ENCODE data around the gene POT1.

POT1 gene

DNA sequence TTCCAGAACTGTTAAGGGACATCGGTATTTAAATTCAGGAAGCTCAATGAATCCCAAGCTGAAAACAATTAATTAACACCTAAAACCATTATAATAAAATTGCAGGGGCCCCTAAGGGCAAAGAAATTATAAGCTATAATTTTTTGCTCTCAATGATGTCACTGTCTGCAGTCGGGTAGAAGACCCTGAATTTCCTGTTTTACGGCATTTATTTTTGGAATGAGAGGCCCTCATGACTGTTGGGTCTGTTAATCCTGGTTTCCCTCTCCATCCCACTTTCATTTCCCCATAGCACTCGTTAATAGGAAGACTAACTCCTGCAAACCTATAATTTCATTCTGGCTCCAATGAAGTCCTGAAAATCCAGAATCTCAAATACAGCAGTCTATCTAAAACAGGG is 138.2 kb downstream of the POT1 start:
- in situ Hi-C loops (cut with HindIII; ENCODE audit: low sequenced_read_pairs) = no loop called here

DNA sequence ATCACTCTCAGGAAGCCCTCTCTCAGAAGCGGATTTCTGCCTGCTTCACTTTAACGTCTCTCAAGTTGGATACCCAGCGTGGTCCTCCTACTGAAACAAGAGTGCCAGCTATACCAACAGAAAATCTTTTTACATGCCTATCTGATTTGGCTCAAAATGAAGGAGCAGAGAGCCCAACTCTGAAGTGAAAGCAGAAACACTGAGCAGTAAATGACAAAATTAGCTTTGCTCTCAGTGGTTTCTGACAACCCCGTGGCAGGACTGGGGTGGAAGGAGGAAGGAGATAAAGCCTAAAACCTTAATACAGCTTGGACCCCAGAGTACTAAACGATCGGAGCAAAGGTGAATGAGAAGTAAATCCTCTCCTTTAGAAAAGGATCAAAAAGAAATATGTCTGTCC is 139.0 kb downstream of the POT1 start:
- in situ Hi-C loops (cut with HindIII; ENCODE audit: low sequenced_read_pairs) = no loop called here
- DNase-seq (ENCODE audit: low read depth) = no peak
- H3K4me3 ChIP-seq (ENCODE audit: low read depth, low read length) = no peak overlapping the region
- TF ChIP-seq, protein P1, sequence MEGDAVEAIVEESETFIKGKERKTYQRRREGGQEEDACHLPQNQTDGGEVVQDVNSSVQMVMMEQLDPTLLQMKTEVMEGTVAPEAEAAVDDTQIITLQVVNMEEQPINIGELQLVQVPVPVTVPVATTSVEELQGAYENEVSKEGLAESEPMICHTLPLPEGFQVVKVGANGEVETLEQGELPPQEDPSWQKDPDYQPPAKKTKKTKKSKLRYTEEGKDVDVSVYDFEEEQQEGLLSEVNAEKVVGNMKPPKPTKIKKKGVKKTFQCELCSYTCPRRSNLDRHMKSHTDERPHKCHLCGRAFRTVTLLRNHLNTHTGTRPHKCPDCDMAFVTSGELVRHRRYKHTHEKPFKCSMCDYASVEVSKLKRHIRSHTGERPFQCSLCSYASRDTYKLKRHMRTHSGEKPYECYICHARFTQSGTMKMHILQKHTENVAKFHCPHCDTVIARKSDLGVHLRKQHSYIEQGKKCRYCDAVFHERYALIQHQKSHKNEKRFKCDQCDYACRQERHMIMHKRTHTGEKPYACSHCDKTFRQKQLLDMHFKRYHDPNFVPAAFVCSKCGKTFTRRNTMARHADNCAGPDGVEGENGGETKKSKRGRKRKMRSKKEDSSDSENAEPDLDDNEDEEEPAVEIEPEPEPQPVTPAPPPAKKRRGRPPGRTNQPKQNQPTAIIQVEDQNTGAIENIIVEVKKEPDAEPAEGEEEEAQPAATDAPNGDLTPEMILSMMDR (IDR thresholded peaks at IDR 0.05; ENCODE audit: low read depth, low read length, missing control alignments) = no peak

More for the DNA sequence above, 138.2 kb downstream of the POT1 start:
- H3K4me3 ChIP-seq (ENCODE audit: low read depth, low read length) = no peak overlapping the region
- no peak for DNase-seq (ENCODE audit: low read depth)
- TF ChIP-seq, protein P1 (IDR thresholded peaks at IDR 0.05; ENCODE audit: low read depth, low read length, missing control alignments) = no peak

DNA sequence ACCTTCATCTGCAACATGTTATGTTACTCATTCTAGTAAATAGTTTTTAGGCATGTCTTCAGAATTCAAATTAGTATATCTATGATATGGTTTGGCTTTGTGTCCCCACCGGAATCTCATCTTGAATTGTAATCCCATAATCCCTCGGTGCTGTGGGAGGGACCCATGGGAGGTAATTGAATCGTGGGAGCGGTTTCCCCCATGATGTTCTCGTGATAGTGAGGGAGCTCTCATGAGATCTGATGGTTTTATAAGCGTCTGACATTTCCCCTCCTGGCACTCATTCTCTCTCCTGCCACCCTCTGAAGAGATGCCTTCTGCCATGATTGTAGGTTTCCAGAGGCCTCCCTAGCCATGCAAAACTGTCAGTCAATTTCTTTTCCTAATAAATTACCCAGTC is 143.6 kb downstream of the POT1 start:
- TF ChIP-seq, protein P1 (IDR thresholded peaks at IDR 0.05; ENCODE audit: low read depth, low read length, missing control alignments) = no peak
- no peak for DNase-seq (ENCODE audit: low read depth)
- H3K4me3 ChIP-seq (ENCODE audit: low read depth, low read length) = no peak overlapping the region

DNA sequence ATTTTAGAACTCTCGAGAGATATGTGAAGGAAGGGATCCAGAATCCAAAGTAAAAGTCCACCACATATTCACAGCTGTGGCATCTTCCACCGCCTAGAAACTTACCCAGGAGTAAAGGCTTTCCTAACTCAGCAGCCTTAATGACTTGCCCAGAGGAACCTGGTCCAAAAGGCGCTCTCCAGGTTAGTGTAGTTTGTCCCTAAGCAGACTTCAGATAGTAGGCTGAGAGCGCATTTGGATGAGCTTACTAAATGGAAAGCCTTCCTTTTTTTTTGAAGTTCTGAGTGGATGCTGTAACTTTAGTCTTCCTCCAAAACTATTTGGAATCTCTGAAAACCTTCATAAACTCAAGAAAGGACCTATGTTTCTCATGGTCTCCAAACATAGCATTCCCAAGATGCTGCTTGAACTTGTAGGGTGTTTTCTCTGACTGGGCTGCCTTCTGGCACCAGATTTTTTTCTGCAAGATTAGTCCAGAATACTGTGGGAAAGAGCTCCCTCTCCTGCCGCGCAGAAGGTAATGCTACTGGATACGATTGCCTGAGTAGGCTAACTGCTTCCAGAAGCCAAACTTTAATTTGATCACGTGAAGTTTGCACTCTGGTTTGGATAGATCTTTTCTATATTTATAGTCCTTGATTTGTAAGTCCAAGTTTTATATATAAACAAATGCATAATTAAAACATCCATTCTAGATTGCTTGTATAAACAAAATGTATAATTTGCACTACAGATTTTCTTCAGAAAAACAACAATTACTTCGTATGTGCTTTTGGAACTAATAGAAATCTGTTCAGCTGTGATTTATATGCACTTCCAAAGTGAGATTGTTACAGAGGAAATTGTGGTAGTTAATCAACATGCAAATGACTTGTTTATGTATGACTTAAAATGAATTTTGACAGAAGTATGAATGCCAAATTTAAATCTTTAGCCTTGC is 144.5 kb downstream of the POT1 start:
- TF ChIP-seq, protein P1 (IDR thresholded peaks at IDR 0.05; ENCODE audit: low read depth, low read length, missing control alignments) = peak; percentile 90

More for the DNA sequence above, 143.6 kb downstream of the POT1 start:
- in situ Hi-C loops (cut with HindIII; ENCODE audit: low sequenced_read_pairs) = no loop called here

DNA sequence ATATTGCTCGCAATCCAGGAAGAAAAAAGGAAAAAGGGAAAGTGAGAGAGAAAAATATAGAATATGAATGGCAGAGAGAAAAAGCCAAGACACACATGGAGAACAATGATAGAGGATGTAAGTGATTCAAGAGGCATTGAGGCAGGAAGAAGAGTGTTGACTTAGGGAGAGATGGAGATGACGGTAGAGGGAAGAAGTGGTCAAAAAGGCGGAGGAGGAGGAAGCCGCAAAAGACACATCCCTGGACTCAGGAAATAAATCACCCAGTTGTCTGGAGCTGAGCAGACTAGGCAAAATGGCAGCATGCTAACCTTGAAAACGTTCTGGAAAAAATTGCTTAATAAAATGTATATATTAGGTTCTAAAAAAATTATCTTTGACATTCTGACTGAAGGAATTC is 146.4 kb downstream of the POT1 start:
- H3K4me3 ChIP-seq (ENCODE audit: low read depth, low read length) = no peak overlapping the region
- in situ Hi-C loops (cut with HindIII; ENCODE audit: low sequenced_read_pairs) = no loop called here
- DNase-seq (ENCODE audit: low read depth) = no peak
- TF ChIP-seq, protein P1 (IDR thresholded peaks at IDR 0.05; ENCODE audit: low read depth, low read length, missing control alignments) = no peak

More for the DNA sequence above, 144.5 kb downstream of the POT1 start:
- DNase-seq (ENCODE audit: low read depth) = peak; percentile 63
- H3K4me3 ChIP-seq (ENCODE audit: low read depth, low read length) = no peak overlapping the region
- in situ Hi-C loops (cut with HindIII; ENCODE audit: low sequenced_read_pairs) = no loop called here

DNA sequence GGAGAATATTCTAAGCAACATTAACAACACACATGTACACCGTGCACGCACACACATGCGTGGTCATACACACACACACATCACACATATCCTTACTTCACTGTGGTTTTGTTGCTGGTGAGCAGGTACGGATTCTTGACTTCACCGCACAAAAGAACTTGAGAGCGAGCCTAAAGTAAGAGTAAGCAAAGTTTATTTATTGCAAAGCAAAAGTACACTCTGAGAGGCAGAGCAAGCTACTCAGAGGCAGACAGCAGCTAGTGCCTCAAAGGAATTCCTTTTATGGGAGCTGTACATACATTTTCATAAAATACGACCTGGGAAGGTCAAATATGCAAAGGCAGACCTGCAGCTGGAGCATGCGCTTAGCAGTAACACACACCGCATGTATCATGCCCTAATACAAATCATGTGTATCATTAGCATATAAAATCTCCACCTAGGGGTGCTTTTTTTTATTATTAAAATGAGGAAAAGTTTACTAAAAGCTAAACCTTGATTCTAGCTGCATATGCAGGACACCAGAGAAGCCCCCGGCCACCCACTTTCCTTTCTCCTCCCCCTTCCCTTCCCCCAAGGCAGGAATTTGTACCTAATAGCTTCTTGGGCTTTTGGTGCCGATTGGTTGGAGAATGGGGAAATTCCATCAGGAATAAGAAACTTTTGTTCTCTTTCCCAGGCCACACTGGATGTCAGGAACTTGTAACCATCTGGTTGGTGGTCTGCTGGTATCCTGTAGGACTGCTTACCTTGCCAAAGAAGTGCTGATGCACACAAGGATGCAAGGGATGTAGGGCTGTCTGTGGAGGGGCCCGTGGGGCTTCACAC is 147.5 kb downstream of the POT1 start:
- H3K4me3 ChIP-seq (ENCODE audit: low read depth, low read length) = no peak overlapping the region
- in situ Hi-C loops (cut with HindIII; ENCODE audit: low sequenced_read_pairs) = no loop called here
- TF ChIP-seq, protein P1 (IDR thresholded peaks at IDR 0.05; ENCODE audit: low read depth, low read length, missing control alignments) = no peak
- no peak for DNase-seq (ENCODE audit: low read depth)

Measured in astrocyte of the cerebellum (primary cell).